HG02973 (cell line): ENCODE results near the gene TAF13.
A peak's percentile ranks its signal among the peaks of the same experiment; 100 is the strongest.

ENCODE experiments used
- ATAC-seq: cut with Tn5 transposase; IDR thresholded peaks from one replicate; pipeline ENCODE4 v1.9.1; 2021; ENCODE audit warnings: moderate library complexity; ENCODE audit not compliant: unreplicated experiment

Gene TAF13, protein sequence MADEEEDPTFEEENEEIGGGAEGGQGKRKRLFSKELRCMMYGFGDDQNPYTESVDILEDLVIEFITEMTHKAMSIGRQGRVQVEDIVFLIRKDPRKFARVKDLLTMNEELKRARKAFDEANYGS

DNA sequence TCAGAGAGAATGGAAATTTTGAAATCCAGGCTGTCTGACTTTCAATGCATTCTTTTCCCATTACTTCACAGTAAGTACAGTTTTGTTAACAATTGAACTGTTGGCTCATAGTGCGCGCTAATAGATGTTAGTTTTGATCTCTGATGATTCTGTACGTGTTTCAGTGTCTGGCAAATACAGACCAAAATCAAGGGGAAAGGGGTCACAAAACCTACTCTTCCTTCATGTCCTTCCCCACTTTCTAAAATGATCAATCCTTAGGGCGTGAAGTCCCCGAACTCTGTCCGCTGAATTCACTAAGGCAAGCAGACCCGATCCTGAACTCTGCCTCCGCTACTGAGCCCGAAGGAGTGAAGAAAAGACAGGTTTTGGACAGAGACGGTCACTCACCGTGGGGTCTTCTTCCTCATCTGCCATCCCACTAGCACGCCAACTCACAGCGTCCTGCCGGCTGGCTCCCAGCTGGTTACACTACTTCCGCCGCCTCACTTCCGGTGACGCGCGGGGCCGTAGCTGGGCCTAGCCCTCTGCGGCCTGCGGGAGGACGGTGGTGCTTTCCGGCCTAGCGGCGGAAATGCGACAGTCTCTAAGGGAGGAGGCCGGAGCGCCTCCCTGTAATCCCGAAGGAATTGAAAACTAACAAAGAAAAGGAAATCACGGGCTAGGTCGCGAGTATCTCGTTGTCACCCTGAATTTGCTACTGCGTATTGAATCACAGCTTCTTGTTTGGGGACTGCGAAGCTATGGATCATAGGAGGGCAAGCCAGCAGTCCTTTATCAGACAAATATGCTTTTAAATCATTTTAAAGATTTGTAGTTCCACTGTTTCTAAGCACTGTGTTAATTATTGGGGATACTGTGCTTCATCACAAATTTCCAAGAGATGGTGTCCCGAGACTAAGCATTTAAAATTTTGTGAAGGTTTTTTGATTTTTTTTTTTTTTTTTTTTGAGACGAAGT is at the start of gene TAF13:
Gene TAF13, minus strand, starts transcription at position 473 of the 960 bp plus-strand sequence. Its CDS starts 56 bp downstream, at position 417.
- ATAC-seq = peak; percentile 99

DNA sequence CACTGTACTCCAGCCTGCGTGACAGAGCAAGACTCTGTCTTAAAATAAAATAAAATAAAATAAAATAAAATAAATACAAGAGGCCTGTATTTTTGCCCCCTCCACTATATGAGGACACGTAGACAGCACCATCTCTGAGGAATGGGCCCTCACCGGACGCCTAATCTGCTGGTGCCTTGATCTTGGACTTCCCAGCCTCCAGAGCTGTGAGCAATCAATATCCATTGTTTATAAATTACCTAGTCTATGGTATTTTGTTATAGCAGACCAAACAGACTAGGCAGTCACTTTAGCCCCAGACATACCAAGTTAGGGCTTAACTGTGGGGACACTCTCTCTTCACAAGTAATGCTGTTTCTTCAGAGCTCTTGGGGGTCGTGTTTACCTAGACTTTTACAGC is 44.6 kb upstream of the TAF13 start:
- ATAC-seq = no peak

DNA sequence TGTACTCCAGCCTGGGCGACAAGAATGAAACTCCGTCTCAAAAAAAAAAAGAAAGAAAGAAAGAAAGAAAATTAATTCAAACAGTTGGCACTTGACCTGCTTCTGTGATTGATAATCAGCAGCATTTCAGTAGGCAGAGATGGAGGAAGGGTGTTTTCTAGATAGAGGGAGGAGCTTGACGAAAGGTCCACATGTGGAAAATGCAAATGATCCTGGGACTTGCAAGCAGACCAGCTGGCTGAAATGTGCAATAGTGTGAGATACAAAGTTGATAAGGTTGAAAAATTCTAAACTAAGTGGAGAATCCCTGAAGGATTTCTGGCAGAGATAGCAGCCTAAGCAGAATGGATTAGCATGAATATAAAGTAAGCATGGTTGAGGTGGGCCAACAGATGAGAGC is 42.3 kb upstream of the TAF13 start:
- no peak for ATAC-seq

DNA sequence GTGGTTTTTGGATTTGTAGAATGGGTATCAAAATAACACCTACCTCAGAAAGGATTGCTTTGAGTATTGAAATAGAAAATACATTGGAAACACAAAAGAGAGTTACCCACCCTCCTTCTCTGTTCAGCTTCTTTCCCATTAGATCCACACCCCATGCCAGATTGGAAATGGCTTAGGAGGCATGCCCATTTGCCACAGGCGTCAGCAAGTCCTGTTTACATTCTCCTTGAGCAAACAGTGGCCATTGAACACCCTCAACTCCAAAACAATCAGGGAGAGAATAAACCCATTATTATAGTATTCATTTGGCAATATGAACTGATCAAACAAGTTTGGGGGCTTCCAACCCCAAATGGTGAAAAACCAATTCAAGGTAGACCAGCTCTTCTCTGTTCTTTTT is 40.5 kb upstream of the TAF13 start:
- no peak for ATAC-seq

DNA sequence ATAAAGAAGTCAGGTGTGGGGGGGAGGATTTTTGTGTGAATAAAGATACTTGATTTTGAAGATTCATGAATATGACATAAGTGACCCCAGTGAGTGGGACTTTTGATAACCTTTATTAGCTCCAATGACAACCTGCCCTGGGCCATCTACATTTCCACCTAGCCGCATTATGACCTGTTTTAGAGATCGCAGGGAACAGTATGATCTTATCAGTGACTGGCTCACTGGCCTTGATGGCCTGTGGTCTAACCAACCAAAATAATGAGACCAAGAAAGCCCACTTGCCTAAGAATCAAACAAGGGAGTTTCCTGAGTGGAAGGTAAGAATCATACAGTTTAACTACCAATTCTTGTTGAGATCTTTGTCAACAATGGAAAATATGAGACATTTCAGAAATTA is 39.9 kb upstream of the TAF13 start:
- no peak for ATAC-seq

DNA sequence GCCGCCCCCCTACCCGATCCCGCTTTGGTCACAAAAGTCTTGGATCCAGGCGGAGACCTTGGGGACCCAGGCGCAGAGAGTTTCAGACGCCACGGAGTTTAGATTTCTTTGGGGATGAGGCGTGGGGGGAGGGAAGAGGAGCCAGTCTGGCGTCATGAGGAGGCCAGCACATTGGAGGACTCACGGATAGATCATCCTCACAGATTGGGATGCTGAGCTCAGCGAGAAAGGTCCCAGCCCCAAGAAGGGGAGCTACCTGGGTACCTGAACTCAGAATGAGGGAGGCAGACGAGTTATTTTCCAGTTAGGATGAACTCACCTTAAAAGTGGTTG is 38.5 kb upstream of the TAF13 start:
- no peak for ATAC-seq

DNA sequence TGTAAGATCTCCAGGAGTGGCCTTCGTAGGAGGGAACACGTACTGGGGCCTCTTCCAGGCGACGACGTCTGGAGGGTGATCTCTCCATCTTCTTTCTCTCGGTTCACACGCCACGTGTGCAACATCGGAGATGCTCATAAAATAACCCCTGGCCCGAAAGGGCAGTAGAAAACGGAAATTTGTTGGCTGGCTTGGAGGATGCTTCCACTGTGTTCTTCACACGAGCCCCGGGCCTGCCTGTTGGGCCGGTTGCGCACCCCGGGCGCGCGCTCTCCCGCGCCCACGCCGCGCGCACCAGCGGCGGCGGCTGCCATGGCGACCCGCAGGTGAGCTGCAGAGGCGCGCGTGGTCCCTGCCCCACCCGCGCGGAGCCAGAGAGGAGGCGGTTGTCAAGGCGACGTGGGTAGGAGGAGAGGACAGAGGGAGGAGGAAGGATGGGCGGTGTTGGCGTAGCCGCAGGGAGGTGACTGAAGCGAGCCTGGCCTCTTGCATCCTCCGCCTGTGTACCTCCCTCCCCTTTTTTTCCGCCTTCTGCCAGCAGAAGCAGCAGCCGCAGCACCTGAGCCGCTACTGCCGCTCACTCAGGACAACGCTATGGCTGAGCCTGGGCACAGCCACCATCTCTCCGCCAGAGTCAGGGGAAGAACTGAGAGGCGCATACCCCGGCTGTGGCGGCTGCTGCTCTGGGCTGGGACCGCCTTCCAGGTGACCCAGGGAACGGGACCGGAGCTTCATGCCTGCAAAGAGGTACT is 38.0 kb upstream of the TAF13 start, which contains the start of gene ELAPOR1:
Gene ELAPOR1, plus strand, starts transcription at position 526 of the 752 bp plus-strand sequence. Its CDS starts 69 bp downstream, at position 595.
- ATAC-seq = peak; percentile 34

DNA sequence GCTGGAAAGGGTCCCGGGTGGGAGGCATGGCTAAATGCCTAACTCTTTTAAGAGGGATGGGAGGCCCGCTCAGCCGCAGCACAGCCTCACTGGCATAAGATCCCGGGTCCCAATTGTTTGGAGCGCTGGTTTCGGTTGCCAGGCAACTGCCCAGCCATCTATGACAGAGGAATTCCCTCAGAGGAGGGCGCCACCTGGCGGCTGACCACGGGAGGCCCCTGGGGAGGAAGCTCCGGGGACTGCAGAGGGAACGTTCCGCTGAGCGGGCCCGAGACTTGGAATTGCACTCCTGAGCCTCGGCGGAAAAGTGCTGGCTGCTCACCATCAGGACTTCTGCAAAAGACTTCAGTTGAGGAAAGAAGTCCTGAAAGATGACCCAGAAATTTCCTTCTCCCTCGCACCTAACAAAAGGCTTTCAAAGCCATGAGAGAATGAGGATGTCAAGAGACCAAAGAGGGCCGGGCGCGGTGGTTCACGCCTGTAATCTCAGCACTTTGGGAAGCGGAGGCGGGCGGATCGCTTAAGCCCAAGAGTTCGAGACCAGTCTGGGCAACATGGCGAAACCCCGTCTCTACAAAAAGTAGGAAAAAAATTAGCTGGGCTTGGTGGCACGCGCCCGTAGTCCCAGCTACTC is 37.0 kb upstream of the TAF13 start:
- ATAC-seq = peak; percentile 58

DNA sequence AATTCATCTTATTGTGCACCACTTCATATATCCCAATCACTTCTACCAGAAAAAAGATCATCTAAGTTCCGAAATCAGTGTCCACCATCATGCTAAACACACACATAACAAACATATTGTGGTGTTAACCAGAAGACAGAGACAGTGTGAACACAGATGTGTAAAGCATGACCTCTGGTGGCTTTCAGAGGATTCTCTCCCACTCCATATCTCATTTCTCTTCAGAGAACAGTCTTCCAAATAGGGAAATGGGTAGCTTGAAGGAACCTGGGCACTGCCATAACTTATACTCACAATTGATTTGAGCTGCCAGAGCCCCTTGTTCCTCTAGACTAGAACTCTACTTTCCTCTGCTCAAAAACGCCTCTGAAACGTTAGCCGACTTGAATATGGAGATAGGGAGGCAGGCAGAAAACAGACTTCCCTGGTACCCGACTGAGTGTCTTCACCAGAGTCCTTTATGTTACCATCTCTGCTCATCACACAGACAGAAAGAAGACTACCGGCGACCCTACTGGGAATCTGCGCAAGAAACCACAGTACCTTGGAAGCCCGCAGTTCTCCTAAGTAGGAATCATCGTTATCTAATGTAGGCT is 36.4 kb upstream of the TAF13 start:
- peak; percentile 57 for ATAC-seq

DNA sequence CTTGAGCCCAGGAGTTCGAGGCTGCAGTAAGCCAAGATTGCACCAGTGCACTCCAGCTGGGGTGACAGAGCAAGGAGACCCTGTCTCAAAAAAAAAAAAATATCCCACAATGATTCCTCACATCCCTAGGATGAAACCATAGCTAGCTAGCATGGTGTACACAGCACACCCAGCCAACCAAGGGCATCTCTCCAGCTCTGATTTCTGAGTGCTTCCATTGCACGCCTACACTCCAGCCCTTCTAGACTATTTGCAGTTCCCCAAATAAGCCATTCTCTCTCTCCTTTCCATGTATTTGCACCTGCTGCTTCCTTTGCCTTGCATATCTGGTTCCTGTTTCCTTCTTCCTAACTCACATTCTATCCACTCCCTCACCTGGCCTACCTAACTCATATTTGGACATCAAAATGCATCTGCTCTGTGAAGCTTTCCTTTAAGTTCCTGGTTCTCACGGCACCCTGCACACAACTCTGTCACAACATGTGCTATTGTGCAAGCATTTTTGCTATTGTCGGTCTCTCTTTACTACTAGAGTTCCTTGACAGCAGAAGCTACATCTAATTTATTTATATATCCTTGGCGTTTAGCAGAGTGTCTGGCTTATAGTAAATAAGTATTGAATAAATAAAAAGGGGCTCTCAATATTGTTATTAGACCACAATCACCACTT is 35.7 kb upstream of the TAF13 start:
- ATAC-seq = no peak

DNA sequence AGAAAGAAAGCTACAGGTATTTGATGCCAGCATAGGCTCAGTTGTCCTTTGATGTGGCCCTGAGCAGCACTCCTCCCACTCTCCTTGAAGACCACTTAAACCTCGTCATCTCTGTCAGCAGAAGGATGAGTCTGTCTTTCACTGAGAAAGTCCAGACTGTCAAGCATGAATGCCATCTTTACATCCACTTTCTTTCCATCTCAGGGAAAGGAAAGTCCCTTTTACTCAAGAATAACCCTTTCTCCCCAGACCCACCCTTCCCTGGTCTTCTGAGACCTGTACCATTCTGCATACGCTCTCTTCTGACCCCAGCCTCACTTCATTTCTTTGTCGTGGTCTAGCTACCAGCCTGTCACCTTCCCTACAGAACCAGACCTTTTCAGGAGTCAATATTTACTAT is 34.1 kb upstream of the TAF13 start:
- ATAC-seq = no peak

DNA sequence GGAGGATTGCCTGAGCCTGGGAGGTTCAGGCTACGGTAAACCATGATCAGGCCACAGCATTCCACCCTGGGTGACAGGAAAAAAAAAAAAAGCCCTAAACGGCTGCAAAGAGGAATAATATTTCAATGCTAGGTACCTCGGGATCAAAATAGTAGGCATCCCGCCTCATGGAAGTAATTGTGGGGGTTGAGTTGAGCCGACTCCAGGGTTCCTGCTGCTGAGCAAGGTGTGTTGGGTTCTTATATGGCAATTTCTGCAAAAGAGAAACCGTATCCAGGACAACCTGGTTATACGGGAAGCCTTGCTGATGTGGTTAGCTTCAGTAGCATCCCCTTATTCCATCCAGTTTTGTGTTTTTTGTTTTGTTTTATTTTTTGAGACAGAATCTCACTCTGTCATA is 32.0 kb upstream of the TAF13 start:
- ATAC-seq = no peak

DNA sequence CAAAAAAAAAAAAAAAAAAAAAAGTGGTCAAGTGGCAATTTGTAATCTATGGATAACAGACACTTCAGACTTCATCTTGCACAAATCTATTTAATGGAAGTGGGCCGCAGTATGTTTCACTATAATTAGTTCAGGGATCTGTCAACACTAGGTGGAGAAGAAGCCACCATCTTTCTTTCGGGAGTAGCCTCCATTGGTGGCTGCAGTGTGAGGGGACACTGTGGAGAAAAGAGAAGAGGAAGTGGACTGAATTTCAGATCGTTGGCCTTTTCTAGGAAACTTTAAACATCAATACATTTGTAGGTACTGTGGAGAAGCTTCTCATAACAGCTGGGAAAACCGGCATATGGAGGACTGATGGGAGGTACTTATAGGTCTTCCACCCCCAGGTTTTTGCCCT is 30.1 kb upstream of the TAF13 start:
- ATAC-seq = no peak

DNA sequence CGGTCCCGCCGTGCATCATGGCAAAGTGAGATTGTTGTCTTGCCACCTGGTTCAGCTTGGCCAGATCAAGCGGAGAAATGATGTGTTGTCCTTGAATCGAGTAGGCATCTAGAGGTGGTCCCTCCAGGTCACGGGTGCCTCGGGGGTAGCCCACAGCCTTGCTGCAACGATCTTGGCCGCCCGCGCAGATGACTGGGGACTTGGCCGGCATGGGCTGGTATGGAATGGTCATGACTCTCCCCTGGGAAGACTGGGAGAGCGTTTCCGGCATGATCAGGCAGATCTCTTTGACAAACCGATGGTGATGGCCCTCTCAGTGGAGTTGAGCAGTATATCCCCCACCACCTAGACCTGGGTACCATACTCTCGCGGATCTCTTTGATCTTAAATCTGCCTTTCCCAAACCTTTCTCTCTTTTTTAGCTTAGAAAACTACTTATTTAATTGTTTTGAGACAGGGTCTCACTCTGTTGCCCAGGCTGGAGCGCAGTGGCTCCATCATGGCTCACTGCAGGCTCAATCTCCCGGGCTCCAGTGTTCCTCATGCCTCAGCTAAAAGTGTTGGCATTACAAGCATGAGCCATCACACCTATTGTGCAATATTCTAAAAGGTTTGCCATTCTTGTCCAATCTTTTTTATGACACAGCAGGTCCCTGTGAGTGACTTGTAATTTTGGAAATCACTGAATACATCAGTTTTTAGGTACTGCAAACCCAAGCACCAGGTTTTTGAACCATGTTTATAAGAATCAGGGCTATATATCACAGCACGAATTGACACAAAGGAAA is 28.8 kb upstream of the TAF13 start:
- no peak for ATAC-seq

DNA sequence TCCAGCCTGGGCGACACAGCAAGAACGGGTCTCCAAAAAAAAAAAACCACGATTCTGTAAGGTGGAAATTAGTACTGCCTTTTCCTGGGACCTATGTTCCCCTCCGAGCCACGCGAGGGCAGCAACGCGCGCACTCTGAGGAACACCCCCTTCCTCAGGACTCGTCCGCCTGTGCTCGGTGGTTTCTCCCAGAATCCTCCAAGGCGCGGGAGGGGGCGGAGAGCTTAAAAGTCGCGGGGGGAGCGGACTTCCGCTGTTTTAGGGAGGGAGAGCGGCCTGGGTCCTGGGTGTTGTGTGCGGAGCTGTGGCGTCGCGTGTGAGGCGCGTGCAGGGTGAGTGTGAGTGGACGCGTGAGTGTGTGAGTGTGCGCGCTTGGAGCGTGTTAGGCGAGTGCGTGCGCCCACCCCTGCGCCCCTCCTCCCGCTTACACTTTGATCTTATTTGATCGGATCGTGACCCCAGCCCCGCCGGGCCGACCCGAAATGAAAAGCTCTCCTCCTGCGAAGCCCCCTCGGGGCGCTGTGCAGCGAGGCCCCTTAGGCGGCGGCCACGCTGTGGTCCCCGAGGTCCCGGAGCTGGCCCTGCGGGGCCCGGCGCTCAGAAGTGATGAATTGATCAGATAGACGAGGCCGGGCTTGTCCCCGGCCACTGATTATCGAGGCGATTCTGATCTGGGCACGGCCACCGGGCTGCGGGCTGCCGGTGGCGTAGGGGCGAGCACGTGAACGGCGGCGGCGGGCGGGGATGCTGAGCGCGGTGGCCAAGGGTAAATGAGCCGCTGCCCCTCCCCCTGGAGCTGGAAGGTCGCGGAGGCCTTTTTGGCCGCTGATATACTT is 24.4 kb upstream of the TAF13 start:
- peak; percentile 82 for ATAC-seq

DNA sequence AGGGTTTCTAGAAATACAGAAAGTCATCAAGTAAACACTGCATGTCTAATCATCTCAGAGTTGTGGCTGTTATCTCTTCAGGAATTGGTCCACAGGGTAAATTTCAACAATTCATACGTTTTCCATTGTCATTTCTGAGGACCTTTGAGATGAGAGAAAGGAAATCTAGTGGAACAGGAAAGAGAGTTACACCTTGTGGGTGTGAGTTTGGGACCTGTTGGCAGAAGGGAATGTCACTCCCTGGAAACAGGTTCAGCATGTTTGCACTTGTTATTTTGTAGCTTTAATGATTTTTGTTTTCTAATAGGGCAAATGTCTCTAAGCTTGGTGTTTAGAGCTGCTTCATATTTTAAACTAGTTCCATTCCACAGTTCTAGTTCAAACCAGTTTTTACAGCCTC is 20.3 kb upstream of the TAF13 start:
- no peak for ATAC-seq

DNA sequence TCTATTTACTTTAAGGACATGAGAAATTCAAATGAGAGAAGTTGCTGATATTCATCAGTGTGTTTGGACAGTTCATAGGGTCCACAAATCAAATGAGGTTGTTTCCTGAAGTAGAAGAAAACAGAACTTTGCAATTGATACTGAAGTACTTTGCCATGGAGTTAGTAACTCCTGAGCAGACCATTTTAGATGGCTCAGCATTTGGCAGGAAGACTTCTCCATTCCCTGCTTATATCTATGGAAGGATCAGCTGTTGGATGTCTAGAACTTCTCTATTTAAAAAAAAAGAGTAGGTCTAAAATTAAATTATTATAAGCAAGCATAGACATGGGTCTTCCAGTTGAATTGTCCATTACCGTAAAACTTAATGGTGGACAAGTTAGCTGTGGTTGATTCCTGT is 19.8 kb upstream of the TAF13 start:
- no peak for ATAC-seq

DNA sequence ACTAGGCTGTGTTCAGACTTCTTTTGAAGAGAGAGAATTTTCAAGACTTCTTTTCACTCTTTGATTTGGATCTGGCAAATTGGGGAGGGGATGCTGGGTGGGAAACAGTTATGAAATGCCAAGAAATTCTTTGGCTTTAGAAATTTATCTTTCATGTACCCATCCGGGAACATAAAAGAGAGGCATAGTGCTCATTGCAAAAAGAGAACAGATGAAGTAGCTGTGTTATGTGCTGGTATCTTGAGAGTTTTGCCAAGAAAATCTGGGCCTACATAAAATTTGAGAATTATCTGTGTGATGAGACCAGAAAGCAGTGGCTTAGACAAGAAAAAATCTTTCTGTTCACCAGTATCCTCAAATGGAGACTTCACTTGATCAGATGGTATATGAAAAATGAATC is 19.1 kb upstream of the TAF13 start:
- ATAC-seq = no peak

DNA sequence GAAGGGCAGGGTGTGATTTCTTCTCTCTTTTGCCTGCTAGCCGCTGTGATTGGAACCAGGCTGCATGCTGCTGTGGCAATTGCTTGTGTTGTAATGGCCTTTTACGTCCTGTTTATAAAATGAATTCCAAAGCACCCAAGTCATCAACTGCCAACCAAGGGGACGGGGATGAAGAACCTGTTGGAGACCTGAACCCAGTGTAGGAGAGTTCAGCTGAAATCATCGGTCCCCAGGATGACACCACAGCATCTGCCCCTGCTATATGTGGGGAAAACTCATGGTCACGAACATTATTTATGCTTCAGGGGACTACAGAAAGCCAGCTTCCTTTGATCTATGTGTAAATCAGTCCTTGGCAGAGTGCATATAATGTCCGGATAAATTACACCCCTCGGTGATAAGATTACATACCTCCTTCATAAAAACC is 18.6 kb upstream of the TAF13 start:
- no peak for ATAC-seq
